MM.1S (cell line): ENCODE data around the gene IZUMO2.

Experiments
- EZH2 ChIP-seq: fragments of 300-600 bp; sonication (generic); optimal IDR thresholded peaks from 2 replicates; pipeline ENCODE3; 2017; ENCODE audit warnings: low read depth, mild to moderate bottlenecking, antibody characterized with exemption, low read length, mixed read lengths
- EZH2phosphoT487 ChIP-seq: fragments of 300-600 bp; sonication (generic); IDR thresholded peaks from 2 replicates; pipeline ENCODE4 v1.6.1; 2018; ENCODE audit warnings: antibody characterized with exemption, low read length
- TF ChIP-seq, protein P1 (sequence below): fragments of 300-600 bp; sonication (generic); IDR thresholded peaks from 2 replicates; pipeline ENCODE4 v1.5.1; 2016; ENCODE audit warnings: antibody characterized with exemption, low read length, mixed read lengths

DNA sequence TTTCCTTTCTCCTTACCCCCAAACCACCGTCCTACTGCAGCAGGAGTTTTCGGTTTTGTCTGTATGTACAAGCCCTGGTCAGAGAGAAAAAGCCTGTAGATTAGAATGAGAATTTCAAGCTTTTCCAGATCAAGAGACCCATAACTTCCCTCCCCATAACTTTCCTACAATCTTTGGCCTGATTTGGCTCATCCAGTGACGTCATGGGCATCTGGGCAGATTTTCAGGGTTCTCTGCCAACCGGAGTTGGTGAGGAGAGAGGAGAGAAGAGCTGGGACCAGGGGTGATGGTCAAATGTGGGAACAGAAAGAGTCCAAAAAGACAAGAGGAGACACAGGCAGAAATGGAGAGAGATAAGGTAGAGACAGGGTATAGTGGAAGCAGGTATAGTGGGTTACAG, 10.5 kb downstream of the IZUMO2 start:
- TF ChIP-seq, protein P1, sequence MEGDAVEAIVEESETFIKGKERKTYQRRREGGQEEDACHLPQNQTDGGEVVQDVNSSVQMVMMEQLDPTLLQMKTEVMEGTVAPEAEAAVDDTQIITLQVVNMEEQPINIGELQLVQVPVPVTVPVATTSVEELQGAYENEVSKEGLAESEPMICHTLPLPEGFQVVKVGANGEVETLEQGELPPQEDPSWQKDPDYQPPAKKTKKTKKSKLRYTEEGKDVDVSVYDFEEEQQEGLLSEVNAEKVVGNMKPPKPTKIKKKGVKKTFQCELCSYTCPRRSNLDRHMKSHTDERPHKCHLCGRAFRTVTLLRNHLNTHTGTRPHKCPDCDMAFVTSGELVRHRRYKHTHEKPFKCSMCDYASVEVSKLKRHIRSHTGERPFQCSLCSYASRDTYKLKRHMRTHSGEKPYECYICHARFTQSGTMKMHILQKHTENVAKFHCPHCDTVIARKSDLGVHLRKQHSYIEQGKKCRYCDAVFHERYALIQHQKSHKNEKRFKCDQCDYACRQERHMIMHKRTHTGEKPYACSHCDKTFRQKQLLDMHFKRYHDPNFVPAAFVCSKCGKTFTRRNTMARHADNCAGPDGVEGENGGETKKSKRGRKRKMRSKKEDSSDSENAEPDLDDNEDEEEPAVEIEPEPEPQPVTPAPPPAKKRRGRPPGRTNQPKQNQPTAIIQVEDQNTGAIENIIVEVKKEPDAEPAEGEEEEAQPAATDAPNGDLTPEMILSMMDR = no peak
- TF ChIP-seq EZH2 (no peak), EZH2phosphoT487 (no peak)
